Mucosa of descending colon (tissue), 3 donors: Measurements from ENCODE around the gene ARHGEF5. TPM values are rescaled to one million over a fixed set of nuclear protein-coding genes. Genes with fewer than 3 reads are reported as not detected.

Experiments used
- ATAC-seq: fragments of 200-7000 bp; cut with Tn5 transposase; one replicate; pipeline ENCODE4 v1.9.1; 2020; ENCODE audit warnings: mild to moderate bottlenecking, moderate library complexity
- DNase-seq, 3 donors: peaks; one replicate each; pipeline ENCODE4 v3.0.0-alpha.2; 2020
- H3K36me3 ChIP-seq: fragments of 200-600 bp; one replicate; pipeline ENCODE4 v1.8.0; 2021; ENCODE audit warnings: low read depth, mild to moderate bottlenecking
- H3K4me1 ChIP-seq: fragments of 200-600 bp; one replicate; pipeline ENCODE4 v1.8.0; 2021; ENCODE audit warnings: low read depth, mild to moderate bottlenecking
- H3K4me3 ChIP-seq: fragments of 200-600 bp; one replicate; pipeline ENCODE4 v1.8.0; 2021; ENCODE audit warnings: mild to moderate bottlenecking
- H3K9me3 ChIP-seq: fragments of 200-600 bp; one replicate; pipeline ENCODE4 v1.8.0; 2021; ENCODE audit warnings: mild to moderate bottlenecking
- intact Hi-C, 2 donors: fragments of 100-400 bp; cut with DNase I in 1 of 2; cut with micrococcal nuclease in 1 of 2; formaldehyde crosslinking; loops; one replicate each; pipeline versions ENCODE4 v1.11.0 to v1.11.1; 2022; cut with DNase I, micrococcal nuclease
- total RNA-seq, 3 donors: library from RNA; stranded (reverse); fragmentation: NEBNext Ultra II Directional in 2 of 3; extraction: Animal tissue kit (Norgen Biotek cat#: 25700) in 2 of 3; gene quantifications; one replicate each; pipeline versions ENCODE4 v1.2.1 to v1.2.4, GENCODE V29; 2021 to 2023
- TF ChIP-seq, protein P1 (sequence below): fragments of 200-600 bp; IDR thresholded peaks from one replicate; pipeline ENCODE4 v1.8.0; 2022; ENCODE audit warnings: antibody characterized with exemption, mild to moderate bottlenecking
- donor health status: DM: no; HTN: no; CAD: no; lungs with moderate emphysema.
- donor health status: DM: no; HTN: no; CAD: no.
- donor health status: DM: no; HTN: yes; CAD: no.

The ARHGEF5 gene
- total RNA-seq, 3 donors from 2014 or later = 54.7 to 102 (median 68.9) TPM

DNA sequence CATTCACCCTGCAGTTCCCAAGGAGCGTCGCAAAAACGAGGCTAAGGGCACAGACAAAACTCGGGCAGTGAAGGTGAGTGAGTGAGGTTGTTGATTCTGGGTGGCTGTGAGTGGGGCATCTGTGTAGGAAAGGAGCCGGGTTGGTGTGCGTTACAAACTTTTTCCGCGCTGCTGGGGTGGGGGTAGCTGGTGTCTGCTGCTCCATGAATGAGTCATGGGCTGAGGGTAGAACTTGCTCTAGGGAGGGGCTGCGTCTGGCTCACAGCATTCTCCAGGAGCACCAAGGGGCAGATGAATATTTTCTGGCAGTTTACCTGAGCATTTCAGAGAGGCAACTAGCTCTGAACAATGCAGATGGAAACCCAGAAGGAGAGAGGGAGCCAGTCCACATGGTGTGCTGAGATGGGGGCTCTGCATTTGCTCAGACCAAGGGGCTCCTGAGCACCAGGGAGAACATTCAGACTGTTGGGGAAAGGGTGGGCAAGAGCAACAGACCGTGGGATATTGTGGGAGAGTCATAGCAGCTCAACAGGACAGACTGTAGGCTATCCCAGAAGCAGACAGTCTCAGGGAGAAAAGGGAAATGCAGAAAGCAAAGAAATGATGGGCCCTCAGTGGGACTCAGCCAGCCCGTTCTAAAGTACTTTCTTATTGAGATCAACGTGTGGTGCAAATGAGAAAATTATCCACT is 29.5 kb downstream of the ARHGEF5 start:
- ATAC-seq (peak; percentile 79), DNase-seq (peak; percentile 23 to 48 (median 41))
- no peaks in the 10 kb centered on the region for H3K36me3 ChIP-seq
- peaks cover 6% of the 10 kb centered on the region for H3K4me1 ChIP-seq
- TF ChIP-seq, protein P1, sequence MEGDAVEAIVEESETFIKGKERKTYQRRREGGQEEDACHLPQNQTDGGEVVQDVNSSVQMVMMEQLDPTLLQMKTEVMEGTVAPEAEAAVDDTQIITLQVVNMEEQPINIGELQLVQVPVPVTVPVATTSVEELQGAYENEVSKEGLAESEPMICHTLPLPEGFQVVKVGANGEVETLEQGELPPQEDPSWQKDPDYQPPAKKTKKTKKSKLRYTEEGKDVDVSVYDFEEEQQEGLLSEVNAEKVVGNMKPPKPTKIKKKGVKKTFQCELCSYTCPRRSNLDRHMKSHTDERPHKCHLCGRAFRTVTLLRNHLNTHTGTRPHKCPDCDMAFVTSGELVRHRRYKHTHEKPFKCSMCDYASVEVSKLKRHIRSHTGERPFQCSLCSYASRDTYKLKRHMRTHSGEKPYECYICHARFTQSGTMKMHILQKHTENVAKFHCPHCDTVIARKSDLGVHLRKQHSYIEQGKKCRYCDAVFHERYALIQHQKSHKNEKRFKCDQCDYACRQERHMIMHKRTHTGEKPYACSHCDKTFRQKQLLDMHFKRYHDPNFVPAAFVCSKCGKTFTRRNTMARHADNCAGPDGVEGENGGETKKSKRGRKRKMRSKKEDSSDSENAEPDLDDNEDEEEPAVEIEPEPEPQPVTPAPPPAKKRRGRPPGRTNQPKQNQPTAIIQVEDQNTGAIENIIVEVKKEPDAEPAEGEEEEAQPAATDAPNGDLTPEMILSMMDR = no peak
- no peaks in the 10 kb centered on the region for H3K9me3 ChIP-seq
- intact Hi-C loops = no loop called here
- no peak overlapping the region for H3K4me3 ChIP-seq

DNA sequence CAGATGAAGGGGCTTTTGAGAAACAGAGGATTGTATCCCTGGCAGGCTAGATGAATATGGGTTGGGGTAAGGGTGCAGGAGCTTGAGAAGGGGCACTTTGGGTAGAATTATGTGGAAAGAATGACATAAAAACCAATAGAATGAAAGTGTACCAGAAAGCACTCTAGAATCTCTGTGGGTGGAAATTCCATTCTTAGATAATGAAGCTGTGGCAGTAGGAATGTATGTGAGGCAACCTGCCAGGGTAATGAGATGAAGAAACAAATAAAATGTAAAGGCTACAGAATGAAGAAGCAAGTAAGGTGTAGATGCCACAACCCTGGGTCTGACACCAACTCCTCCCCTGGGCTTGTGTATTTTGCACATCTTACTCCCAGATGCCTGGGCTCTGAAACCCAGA is 31.5 kb downstream of the ARHGEF5 start:
- Histone ChIP-seq H3K4me1 (peaks cover 8% of the 10 kb centered on the region), H3K36me3 (no peaks in the 10 kb centered on the region), H3K4me3 (no peak overlapping the region), H3K9me3 (no peaks in the 10 kb centered on the region)
- intact Hi-C loops = no loop called here
- ATAC-seq (no peak), DNase-seq (no peak)
- TF ChIP-seq, protein P1 = no peak

DNA sequence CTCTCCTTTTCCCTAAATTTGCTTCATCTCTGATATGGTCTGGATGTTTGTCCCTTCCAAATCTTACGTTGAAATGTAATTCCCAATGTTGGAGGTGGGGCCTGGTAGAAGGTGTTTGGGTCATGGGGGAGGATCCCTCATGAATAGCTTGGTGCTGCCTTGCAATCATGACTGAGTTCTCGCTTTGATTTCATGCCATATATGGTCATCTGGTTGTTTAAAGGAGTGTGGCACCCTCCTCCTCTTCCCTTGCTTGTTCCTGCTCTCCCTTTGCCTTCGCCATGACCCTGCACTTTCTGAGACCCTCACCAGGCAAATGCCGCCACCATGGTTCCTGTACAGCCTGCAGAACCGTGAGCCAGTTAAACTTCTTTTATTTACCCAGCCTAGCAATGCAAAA is 33.7 kb downstream of the ARHGEF5 start:
- TF ChIP-seq, protein P1 = no peak
- ATAC-seq (no peak), DNase-seq (no peak)
- Histone ChIP-seq H3K4me3 (no peak overlapping the region), H3K9me3 (no peaks in the 10 kb centered on the region), H3K36me3 (no peaks in the 10 kb centered on the region), H3K4me1 (peaks cover 13% of the 10 kb centered on the region)
- intact Hi-C loops = no loop called here

DNA sequence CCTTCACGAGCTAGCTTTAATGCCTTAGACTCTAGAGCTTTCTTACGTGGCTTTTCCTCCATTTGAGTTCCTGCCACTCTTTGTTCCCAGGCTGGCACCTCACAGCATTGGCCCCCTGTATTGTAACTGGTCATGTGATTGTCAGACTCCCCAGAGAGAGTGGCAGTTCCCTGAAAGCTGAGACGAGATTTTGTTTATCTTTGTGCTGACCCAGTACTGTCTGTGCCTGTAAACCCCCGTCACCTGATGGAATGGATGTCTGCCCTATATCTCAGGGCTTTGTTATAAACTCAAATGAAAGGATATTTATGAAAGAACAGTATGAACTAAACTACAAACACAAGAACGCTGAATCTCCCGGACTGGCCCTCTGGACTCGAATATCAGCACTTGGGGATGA is 35.3 kb downstream of the ARHGEF5 start:
- no peak for DNase-seq
- no peak for ATAC-seq
- intact Hi-C loops = no loop called here

DNA sequence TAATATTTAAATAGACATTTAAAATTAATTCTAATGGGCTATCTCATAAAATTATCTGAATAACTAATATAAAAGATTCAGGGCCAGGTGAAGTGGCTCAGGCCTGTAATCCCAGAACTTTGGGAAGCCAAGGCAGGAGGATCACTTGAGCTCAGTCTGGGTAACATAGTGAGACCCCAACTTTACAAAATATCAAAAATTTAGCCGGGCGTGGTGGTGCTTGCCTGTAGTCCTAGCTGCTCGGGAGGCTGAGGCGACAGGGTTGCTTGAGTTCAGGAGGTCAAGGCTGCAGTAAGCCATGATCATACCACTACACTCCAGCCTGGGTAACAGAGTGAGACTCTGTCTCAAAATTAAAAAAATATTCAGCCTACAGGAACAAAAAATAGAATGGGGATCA is 35.8 kb downstream of the ARHGEF5 start:
- H3K4me1 ChIP-seq = peaks cover 8% of the 10 kb centered on the region
- no peaks in the 10 kb centered on the region for H3K9me3 ChIP-seq
- TF ChIP-seq, protein P1 = no peak
- DNase-seq (no peak), ATAC-seq (no peak)
- no peaks in the 10 kb centered on the region for H3K36me3 ChIP-seq
- intact Hi-C loops = no loop called here
- no peak overlapping the region for H3K4me3 ChIP-seq

More for the DNA sequence above, 35.3 kb downstream of the ARHGEF5 start:
- no peaks in the 10 kb centered on the region for H3K36me3 ChIP-seq
- TF ChIP-seq, protein P1 = no peak
- H3K4me1 ChIP-seq = peaks cover 8% of the 10 kb centered on the region
- no peak overlapping the region for H3K4me3 ChIP-seq
- H3K9me3 ChIP-seq = no peaks in the 10 kb centered on the region

DNA sequence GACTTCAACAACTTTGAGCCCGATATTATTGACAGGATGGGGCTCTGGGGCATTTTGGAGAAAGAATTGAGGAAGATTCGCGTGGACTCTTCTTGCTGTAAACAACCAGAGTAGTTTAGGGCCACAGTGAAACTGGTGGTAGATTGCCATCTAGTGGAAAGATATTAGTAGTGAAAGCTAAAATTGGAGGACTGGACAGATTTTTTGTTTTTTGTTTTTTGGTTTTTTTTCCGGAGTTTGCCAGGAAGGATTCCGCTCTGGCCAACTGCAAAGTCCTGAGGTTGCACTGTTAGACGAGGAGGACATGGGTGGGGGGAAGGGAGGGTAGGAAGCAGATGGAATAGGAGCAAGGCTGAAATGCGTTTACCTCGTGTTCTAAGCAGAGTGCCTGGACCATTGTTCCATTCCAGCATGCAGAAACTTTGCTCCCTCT is 36.6 kb downstream of the ARHGEF5 start:
- TF ChIP-seq, protein P1 = peak; percentile 47
- intact Hi-C loops = no loop called here

More for the DNA sequence above, 36.6 kb downstream of the ARHGEF5 start:
- H3K4me3 ChIP-seq = no peak overlapping the region
- peaks cover 8% of the 10 kb centered on the region for H3K4me1 ChIP-seq
- no peaks in the 10 kb centered on the region for H3K9me3 ChIP-seq
- ATAC-seq (peak; percentile 80), DNase-seq (peak in 1 of 3 donors; percentile 28)
- H3K36me3 ChIP-seq = no peaks in the 10 kb centered on the region
